K562 (cell line): Measurements from ENCODE around the gene NTPCR. TPM values are rescaled to one million over a fixed set of nuclear protein-coding genes. Genes with fewer than 3 reads are reported as not detected.

Experiments used
- ATAC-seq: fragments of 200-7000 bp; cut with Tn5 transposase; 3 replicates; pipeline ENCODE4 v1.9.1; 2020; ENCODE audit warnings: moderate library complexity
- BruUV-seq: library from RNA; stranded (reverse); fragments of 400-500 nt; replicated peaks from 2 replicates; lab custom pipeline; 2021; lab: Mats Ljungman, UMichigan
- CTCF ChIA-PET: fragments of 300-600 bp; formaldehyde crosslinking; extraction: SDS; loops from one replicate; lab custom pipeline; 2021; ENCODE audit warnings: low intra/inter-chr PET ratio; lab: Yijun Ruan, JAX
- POLR2A ChIA-PET: fragments of 300-600, 350-650 bp; sonication (Branson Sonifier 250); formaldehyde crosslinking; extraction: SDS; loops from one replicate; lab custom pipeline; 2021; ENCODE audit warnings: antibody characterized with exemption, inconsistent platforms; lab: Yijun Ruan, JAX
- DNase-seq, 4 experiments: peaks; one replicate each; pipeline versions ENCODE4 v3.0.0 to v3.0.0-alpha.2; 2011 to 2018; ENCODE audit warnings: low spot score in 3 of 4, mixed read lengths in 3 of 4; ENCODE audit errors: extremely low read depth in 1 of 4
- FAIRE-seq: peaks from 2 replicates; lab custom pipeline; 2011; peaks lifted over from hg19 to GRCh38; lab: Jason Lieb, UNC
- H2AFZ ChIP-seq: 2 replicates; pipeline ENCODE4 v1.6.0; 2011; ENCODE audit warnings: low read depth, low read length, control low read depth, inconsistent platforms
- H3K27ac ChIP-seq: fragments of 200-600 bp; 3 replicates; pipeline ENCODE4 v1.8.0; 2011; ENCODE audit warnings: low read depth, mild to moderate bottlenecking, control low read depth, inconsistent platforms, low read length, moderate library complexity, mixed read lengths; ENCODE audit errors: extremely low read depth
- H3K27me3 ChIP-seq, 2 experiments: fragments of 300-600 bp in 1 of 2; 2 replicates in 1 of 2; 3 replicates in 1 of 2; pipeline versions ENCODE4 v1.6.0 to v1.8.0; 2011; ENCODE audit warnings: inconsistent platforms in 2 of 2, low read length in 2 of 2, mild to moderate bottlenecking in 1 of 2, mixed read lengths in 1 of 2, moderate library complexity in 1 of 2; ENCODE audit not compliant: control insufficient read depth in 2 of 2, insufficient read depth in 2 of 2
- H3K36me3 ChIP-seq: fragments of 300-600 bp; 3 replicates; pipeline ENCODE4 v1.8.0; 2011; ENCODE audit warnings: mild to moderate bottlenecking, low read length, inconsistent platforms; ENCODE audit not compliant: control insufficient read depth, insufficient read depth
- H3K4me1 ChIP-seq, 2 experiments: fragments of 200-600 bp in 1 of 2; replicated peaks in 1 of 2; 2 replicates in 1 of 2; 3 replicates in 1 of 2; pipeline versions ENCODE4 v1.5.1 to v1.8.0; 2011; ENCODE audit warnings: inconsistent platforms in 2 of 2, low read length in 2 of 2, mild to moderate bottlenecking in 1 of 2, mixed read lengths in 1 of 2, moderate library complexity in 1 of 2; ENCODE audit not compliant: control insufficient read depth in 2 of 2, insufficient read depth in 2 of 2
- H3K4me2 ChIP-seq: 2 replicates; pipeline ENCODE4 v1.6.1; 2011; ENCODE audit warnings: low read length, control low read depth, inconsistent platforms, mixed read lengths; ENCODE audit not compliant: insufficient read depth
- H3K4me3 ChIP-seq: fragments of 200-600 bp; sonication (generic), shearing (Covaris generic); 2 replicates; pipeline ENCODE4 v1.5.1; 2016; ENCODE audit warnings: control low read depth, inconsistent platforms
- H3K79me2 ChIP-seq: fragments of 200-600 bp; 3 replicates; pipeline ENCODE4 v1.8.0; 2011; ENCODE audit warnings: low read length, inconsistent platforms; ENCODE audit not compliant: control insufficient read depth, insufficient read depth
- H3K9ac ChIP-seq, 2 experiments: 2 replicates each; pipeline versions ENCODE4 v1.6.0 to v1.6.1; 2011; ENCODE audit warnings: low read depth in 2 of 2, low read length in 2 of 2, control low read depth in 1 of 2, inconsistent platforms in 1 of 2, mild to moderate bottlenecking in 1 of 2, mixed read lengths in 1 of 2; ENCODE audit not compliant: insufficient read depth in 1 of 2
- H3K9me1 ChIP-seq: one replicate; pipeline ENCODE4 v1.6.0; 2011; ENCODE audit warnings: inconsistent platforms, mild to moderate bottlenecking, low read length, moderate library complexity; ENCODE audit not compliant: control insufficient read depth, insufficient read depth
- H3K9me3 ChIP-seq: replicated peaks from 2 replicates; pipeline ENCODE4 v1.5.1; 2011; ENCODE audit warnings: low read depth, low read length, inconsistent platforms; ENCODE audit not compliant: control insufficient read depth, insufficient read depth
- H4K20me1 ChIP-seq: replicated peaks from 2 replicates; pipeline ENCODE4 v1.6.1; 2011; ENCODE audit warnings: low read length, inconsistent platforms, mixed read lengths; ENCODE audit not compliant: control insufficient read depth, insufficient read depth
- BRF1 ChIP-seq: IDR thresholded peaks from 3 replicates; pipeline ENCODE4 v1.6.1; 2011; ENCODE audit warnings: borderline replicate concordance, mild to moderate bottlenecking; ENCODE audit not compliant: insufficient read length; ENCODE audit errors: extremely low read depth
- ETV6 ChIP-seq, 3 experiments: fragments of 150-350 bp in 1 of 3; sonication (generic) in 1 of 3; formaldehyde crosslinking in 1 of 3; IDR thresholded peaks; 2 replicates each; pipeline versions ENCODE4 v1.6.1 to v1.8.0; 2014 to 2022; ENCODE audit warnings: borderline replicate concordance in 2 of 3, low read depth in 2 of 3, antibody characterized with exemption in 1 of 3, low read length in 1 of 3, mild to moderate bottlenecking in 1 of 3, missing genetic modification reagents in 1 of 3
- KDM5B ChIP-seq: fragments of 200-600 bp; sonication (generic); IDR thresholded peaks from 2 replicates; pipeline ENCODE4 v1.6.1; 2012; ENCODE audit warnings: low read depth, mild to moderate bottlenecking, moderate library complexity, low read length, control low read depth, inconsistent platforms; ENCODE audit not compliant: insufficient replicate concordance
- KLF6 ChIP-seq: fragments of 250-450 bp; sonication (Bioruptor Pico); IDR thresholded peaks from 2 replicates; pipeline ENCODE4 v1.4.0; 2020; ENCODE audit warnings: mild to moderate bottlenecking, moderate library complexity, borderline replicate concordance
- MAZ ChIP-seq, 2 experiments: fragments of 450-650 bp in 1 of 2; sonication (generic) in 1 of 2; formaldehyde crosslinking; IDR thresholded peaks in 1 of 2; conservative IDR thresholded peaks in 1 of 2; 2 replicates each; pipeline versions ENCODE4 v1.4.0 to v1.5.0; 2020; ENCODE audit warnings: mild to moderate bottlenecking in 1 of 2, missing genetic modification reagents in 1 of 2
- PHF8 ChIP-seq: fragments of 200-600 bp; sonication (generic); IDR thresholded peaks from 2 replicates; pipeline ENCODE4 v1.6.1; 2012; ENCODE audit warnings: mixed run types, mild to moderate bottlenecking, inconsistent platforms, low read length, moderate library complexity, borderline replicate concordance
- ZBED1 ChIP-seq: IDR thresholded peaks from 2 replicates; pipeline ENCODE4 v1.6.1; 2014
- ZFP30 ChIP-seq: fragments of 250-450 bp; sonication (Bioruptor Pico); IDR thresholded peaks from 2 replicates; pipeline ENCODE4 v1.8.0; 2022; ENCODE audit warnings: moderate library complexity, mild to moderate bottlenecking, inconsistent platforms, borderline replicate concordance
- ZNF184 ChIP-seq: sonication (generic); formaldehyde crosslinking; IDR thresholded peaks from 2 replicates; pipeline ENCODE4 v1.5.0; 2020; ENCODE audit warnings: missing genetic modification reagents
- WGBS: fragments of 100-300 bp; shearing (Covaris generic); methylation state at CpG from one replicate; pipeline ENCODE4 v1.1.6; 2016; ENCODE audit warnings: low coverage, mixed read lengths; ENCODE audit not compliant: insufficient coverage; ENCODE audit errors: missing lambda C conversion rate; 5-methylcytosine and 5-hydroxymethylcytosine counted together
- in situ Hi-C: fragments of 300-500 bp; cut with MboI; formaldehyde crosslinking; loops from 4 replicates; pipeline ENCODE4 v1.15.0; 2018; ENCODE audit warnings: inconsistent platforms, mixed read lengths
- intact Hi-C: fragments of 100-400 bp; cut with micrococcal nuclease; formaldehyde crosslinking; loops from 2 replicates; pipeline ENCODE4 v1.14.2; 2022
- polyA plus RNA-seq, 8 experiments: library from polyadenylated mRNA; depleted of rRNA in 4 of 8; stranded (reverse) in 5 of 8; unstranded in 3 of 8; fragments of >200 nt; fragmentation: Nextera tagmentation in 2 of 8; fragmentation: Illumina TruSeq in 1 of 8; extraction: Ambion mirVana in 2 of 8; extraction: Trizol in 1 of 8; gene quantifications; 2 replicates each; pipeline versions ENCODE4 v1.2.1 to v1.2.3, GENCODE V29; 2011 to 2014; ENCODE audit warnings: inconsistent platforms in 1 of 8, missing spikeins in 1 of 8
- total RNA-seq, 7 experiments: library from RNA; depleted of rRNA in 6 of 7; stranded (reverse); fragments of >200 nt in 6 of 7; fragmentation: Illumina TruSeq in 2 of 7; extraction: Trizol in 2 of 7; gene quantifications; 2 replicates each; pipeline versions ENCODE4 v1.2.1 to v1.2.3, GENCODE V29; 2011 to 2021; ENCODE audit warnings: low replicate concordance in 1 of 7
- TF ChIP-seq, protein P1 (sequence below): IDR thresholded peaks from 2 replicates; pipeline ENCODE4 v1.6.1; 2012; ENCODE audit warnings: low read depth, low read length, improper control_type of control experiment, borderline replicate concordance
- TF ChIP-seq, protein P2 (sequence below): fragments of 250-450 bp; sonication (Bioruptor Pico); IDR thresholded peaks from 2 replicates; pipeline ENCODE4 v1.5.0; 2020; ENCODE audit warnings: mild to moderate bottlenecking
- TF ChIP-seq, protein P3 (sequence below): fragments of 250-450 bp; sonication (Bioruptor Pico); IDR thresholded peaks from 2 replicates; pipeline ENCODE4 v1.8.0; 2021; ENCODE audit warnings: mild to moderate bottlenecking, moderate library complexity

The NTPCR gene
- total and polyA plus RNA-seq, 9 of the 15 experiments (the other 6 are each of a cell fraction or from before 2014, with no cell fraction given) = 19.3 to 105 (median 48.8) TPM

GRCh38 chr1:232917053-232917452, 33.4 kb upstream of the NTPCR start (continued):
- TF ChIP-seq, protein P1, sequence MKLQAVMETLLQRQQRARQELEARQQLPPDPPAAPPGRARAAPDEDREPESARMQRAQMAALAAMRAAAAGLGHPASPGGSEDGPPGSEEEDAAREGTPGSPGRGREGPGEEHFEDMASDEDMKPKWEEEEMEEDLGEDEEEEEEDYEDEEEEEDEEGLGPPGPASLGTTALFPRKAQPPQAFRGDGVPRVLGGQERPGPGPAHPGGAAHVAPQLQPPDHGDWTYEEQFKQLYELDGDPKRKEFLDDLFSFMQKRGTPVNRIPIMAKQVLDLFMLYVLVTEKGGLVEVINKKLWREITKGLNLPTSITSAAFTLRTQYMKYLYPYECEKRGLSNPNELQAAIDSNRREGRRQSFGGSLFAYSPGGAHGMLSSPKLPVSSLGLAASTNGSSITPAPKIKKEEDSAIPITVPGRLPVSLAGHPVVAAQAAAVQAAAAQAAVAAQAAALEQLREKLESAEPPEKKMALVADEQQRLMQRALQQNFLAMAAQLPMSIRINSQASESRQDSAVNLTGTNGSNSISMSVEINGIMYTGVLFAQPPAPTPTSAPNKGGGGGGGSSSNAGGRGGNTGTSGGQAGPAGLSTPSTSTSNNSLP = no peak
- TF ChIP-seq PHF8 (no peak), ZFP30 (CRISPR knock-in tag) (no peak), ZNF184 (CRISPR knock-in tag) (no peak), MAZ (CRISPR knock-in tag; conservative IDR thresholded peaks at IDR 0.05 in 1 of 2, IDR thresholded peaks at IDR 0.05 in 1 of 2) (no peak), KLF6 (no peak), ZBED1 (no peak)
- TF ChIP-seq, protein P2, sequence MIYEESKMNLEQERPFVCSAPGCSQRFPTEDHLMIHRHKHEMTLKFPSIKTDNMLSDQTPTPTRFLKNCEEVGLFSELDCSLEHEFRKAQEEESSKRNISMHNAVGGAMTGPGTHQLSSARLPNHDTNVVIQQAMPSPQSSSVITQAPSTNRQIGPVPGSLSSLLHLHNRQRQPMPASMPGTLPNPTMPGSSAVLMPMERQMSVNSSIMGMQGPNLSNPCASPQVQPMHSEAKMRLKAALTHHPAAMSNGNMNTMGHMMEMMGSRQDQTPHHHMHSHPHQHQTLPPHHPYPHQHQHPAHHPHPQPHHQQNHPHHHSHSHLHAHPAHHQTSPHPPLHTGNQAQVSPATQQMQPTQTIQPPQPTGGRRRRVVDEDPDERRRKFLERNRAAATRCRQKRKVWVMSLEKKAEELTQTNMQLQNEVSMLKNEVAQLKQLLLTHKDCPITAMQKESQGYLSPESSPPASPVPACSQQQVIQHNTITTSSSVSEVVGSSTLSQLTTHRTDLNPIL = no peak

DNA sequence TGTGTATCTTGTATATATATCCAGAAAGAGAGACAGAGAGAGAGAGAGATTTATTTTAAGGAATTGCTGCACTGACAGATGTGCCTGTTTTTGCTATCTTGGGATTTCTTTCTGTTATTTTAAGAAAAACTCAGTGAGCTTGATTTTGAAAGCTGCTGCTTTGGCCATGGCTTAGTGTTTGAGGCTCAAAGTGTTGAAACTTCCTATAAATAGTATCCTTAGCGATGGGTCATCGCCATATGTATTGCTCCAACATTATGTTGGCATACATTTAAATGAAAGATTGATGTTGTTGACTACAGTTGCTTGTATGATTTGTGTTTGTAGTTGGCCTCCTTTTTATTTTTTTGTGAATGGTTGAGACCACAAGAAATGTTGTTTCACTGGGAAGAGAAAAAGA, 29.0 kb upstream of the NTPCR start:
- CTCF ChIA-PET = no interaction called here
- TF ChIP-seq BRF1 (no peak), ETV6 (IDR thresholded peaks at IDR 0.05; ENCODE audit: borderline replicate concordance in 1 of 2, low read depth in 2 of 2, low read length in 1 of 2) (no peak), ETV6 (CRISPR knock-in tag; IDR thresholded peaks at IDR 0.05; ENCODE audit: borderline replicate concordance) (no peak), KDM5B (no peak)
- TF ChIP-seq, protein P3, sequence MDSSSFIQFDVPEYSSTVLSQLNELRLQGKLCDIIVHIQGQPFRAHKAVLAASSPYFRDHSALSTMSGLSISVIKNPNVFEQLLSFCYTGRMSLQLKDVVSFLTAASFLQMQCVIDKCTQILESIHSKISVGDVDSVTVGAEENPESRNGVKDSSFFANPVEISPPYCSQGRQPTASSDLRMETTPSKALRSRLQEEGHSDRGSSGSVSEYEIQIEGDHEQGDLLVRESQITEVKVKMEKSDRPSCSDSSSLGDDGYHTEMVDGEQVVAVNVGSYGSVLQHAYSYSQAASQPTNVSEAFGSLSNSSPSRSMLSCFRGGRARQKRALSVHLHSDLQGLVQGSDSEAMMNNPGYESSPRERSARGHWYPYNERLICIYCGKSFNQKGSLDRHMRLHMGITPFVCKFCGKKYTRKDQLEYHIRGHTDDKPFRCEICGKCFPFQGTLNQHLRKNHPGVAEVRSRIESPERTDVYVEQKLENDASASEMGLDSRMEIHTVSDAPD = no peak

More for the DNA sequence above, 29.0 kb upstream of the NTPCR start:
- Histone ChIP-seq H3K9ac (no peak overlapping the region), H3K4me2 (no peak overlapping the region), H3K9me3 (no peaks in the 10 kb centered on the region), H3K4me3 (no peak overlapping the region), H3K79me2 (no peaks in the 10 kb centered on the region), H4K20me1 (no peaks in the 10 kb centered on the region), H3K9me1 (no peaks in the 10 kb centered on the region), H3K27ac (no peak overlapping the region), H3K27me3 (no peaks in the 10 kb centered on the region; a peak in 1 of 5 replicates), H3K36me3 (no peaks in the 10 kb centered on the region), H3K4me1 (no peaks in the 10 kb centered on the region), H2AFZ (no peak overlapping the region)
- intact Hi-C loops = no loop called here
- no peak for FAIRE-seq
- DNase-seq = no peak
- no peak for ATAC-seq
- no TSS peak for BruUV-seq
- WGBS = 0% methylated on average over 2 of the region's 2 CpGs
- POLR2A ChIA-PET = no interaction called here
- in situ Hi-C loops = no loop called here
